ENCODE data around the gene SCN8A.

DNA sequence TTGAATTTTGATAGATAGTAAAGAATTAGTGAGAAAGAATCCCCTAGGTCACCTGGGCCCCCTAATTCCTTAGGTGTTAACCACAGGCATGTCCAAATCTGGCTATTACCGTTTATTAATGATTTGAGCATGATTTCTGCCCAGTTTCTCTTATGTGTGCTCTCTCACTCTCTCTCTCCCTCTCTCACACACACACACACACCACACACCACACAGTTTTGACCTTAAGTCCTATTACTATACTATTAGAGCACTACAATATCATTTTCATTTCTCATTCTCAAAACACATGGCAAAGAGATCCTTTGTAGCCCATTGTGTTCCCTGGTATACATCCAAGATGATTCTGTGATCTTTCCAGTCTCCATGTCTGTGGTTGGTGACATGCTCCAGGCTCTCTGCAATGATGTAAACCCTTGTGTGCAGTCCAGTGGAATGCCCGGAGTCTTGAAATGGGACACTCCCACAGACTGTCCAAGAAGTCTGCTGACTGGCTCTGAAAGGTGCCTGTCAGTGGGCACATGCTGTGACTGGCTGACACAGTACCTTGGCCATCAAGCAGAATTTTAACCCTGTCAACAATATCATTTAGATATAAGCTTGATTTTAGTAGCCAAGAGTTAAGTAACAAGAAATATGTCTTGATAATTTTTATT lies 161.3 kb downstream of the SCN8A start:
- TF ChIP-seq, protein P1, sequence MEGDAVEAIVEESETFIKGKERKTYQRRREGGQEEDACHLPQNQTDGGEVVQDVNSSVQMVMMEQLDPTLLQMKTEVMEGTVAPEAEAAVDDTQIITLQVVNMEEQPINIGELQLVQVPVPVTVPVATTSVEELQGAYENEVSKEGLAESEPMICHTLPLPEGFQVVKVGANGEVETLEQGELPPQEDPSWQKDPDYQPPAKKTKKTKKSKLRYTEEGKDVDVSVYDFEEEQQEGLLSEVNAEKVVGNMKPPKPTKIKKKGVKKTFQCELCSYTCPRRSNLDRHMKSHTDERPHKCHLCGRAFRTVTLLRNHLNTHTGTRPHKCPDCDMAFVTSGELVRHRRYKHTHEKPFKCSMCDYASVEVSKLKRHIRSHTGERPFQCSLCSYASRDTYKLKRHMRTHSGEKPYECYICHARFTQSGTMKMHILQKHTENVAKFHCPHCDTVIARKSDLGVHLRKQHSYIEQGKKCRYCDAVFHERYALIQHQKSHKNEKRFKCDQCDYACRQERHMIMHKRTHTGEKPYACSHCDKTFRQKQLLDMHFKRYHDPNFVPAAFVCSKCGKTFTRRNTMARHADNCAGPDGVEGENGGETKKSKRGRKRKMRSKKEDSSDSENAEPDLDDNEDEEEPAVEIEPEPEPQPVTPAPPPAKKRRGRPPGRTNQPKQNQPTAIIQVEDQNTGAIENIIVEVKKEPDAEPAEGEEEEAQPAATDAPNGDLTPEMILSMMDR (IDR thresholded peaks at IDR 0.05; ENCODE audit: insufficient read depth, low read length), result no peak
- TF ChIP-seq GABPA (IDR thresholded peaks at IDR 0.05; ENCODE audit: low read depth), result no peak
- TF ChIP-seq SPI1 (IDR thresholded peaks at IDR 0.05; ENCODE audit: borderline replicate concordance, low read depth), result no peak
- no peak for TF ChIP-seq POLR2AphosphoS5 (IDR thresholded peaks at IDR 0.05; ENCODE audit: low read depth)
- TF ChIP-seq, protein P2, sequence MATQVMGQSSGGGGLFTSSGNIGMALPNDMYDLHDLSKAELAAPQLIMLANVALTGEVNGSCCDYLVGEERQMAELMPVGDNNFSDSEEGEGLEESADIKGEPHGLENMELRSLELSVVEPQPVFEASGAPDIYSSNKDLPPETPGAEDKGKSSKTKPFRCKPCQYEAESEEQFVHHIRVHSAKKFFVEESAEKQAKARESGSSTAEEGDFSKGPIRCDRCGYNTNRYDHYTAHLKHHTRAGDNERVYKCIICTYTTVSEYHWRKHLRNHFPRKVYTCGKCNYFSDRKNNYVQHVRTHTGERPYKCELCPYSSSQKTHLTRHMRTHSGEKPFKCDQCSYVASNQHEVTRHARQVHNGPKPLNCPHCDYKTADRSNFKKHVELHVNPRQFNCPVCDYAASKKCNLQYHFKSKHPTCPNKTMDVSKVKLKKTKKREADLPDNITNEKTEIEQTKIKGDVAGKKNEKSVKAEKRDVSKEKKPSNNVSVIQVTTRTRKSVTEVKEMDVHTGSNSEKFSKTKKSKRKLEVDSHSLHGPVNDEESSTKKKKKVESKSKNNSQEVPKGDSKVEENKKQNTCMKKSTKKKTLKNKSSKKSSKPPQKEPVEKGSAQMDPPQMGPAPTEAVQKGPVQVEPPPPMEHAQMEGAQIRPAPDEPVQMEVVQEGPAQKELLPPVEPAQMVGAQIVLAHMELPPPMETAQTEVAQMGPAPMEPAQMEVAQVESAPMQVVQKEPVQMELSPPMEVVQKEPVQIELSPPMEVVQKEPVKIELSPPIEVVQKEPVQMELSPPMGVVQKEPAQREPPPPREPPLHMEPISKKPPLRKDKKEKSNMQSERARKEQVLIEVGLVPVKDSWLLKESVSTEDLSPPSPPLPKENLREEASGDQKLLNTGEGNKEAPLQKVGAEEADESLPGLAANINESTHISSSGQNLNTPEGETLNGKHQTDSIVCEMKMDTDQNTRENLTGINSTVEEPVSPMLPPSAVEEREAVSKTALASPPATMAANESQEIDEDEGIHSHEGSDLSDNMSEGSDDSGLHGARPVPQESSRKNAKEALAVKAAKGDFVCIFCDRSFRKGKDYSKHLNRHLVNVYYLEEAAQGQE (IDR thresholded peaks at IDR 0.05; ENCODE audit: insufficient replicate concordance, low read depth), result no peak

Measured in HL-60 (cell line).